SK-N-SH (cell line): Measurements from ENCODE around the gene SHTN1. TPM values are rescaled to one million over a fixed set of nuclear protein-coding genes. Genes with fewer than 3 reads are reported as not detected.

Source experiments
- CTCF ChIA-PET: fragments of 300-600, 350-600 bp; formaldehyde crosslinking; extraction: SDS; loops from one replicate; lab custom pipeline; 2021; lab: Yijun Ruan, JAX
- POLR2A ChIA-PET: fragments of 350-600 bp; sonication (Branson Sonifier 250); formaldehyde crosslinking; extraction: SDS; loops from one replicate; lab custom pipeline; 2020; ENCODE audit warnings: antibody characterized with exemption, inconsistent platforms; lab: Yijun Ruan, JAX
- DNase-seq: peaks from one replicate; pipeline ENCODE4 v3.0.0; 2012
- H2AFZ ChIP-seq: fragments of 200-600 bp; sonication (generic); 2 replicates; pipeline ENCODE4 v1.8.1; 2016; ENCODE audit warnings: antibody characterized with exemption, mild to moderate bottlenecking, low read depth
- H3F3A ChIP-seq: fragments of 200-600 bp; sonication (generic); replicated peaks from 2 replicates; pipeline ENCODE3; 2016; ENCODE audit warnings: antibody characterized with exemption, mild to moderate bottlenecking; ENCODE audit not compliant: insufficient read depth
- H3K27ac ChIP-seq, 2 experiments: fragments of 200-500 bp in 1 of 2; fragments of 200-600 bp in 1 of 2; sonication (Bioruptor generic) in 1 of 2; sonication (generic), shearing (Covaris generic) in 1 of 2; 2 replicates each; pipeline versions ENCODE4 v1.5.1 to v1.6.1; 2014 to 2016; ENCODE audit warnings: low read depth in 2 of 2, inconsistent platforms in 1 of 2, low read length in 1 of 2, mild to moderate bottlenecking in 1 of 2, mixed read lengths in 1 of 2
- H3K27me3 ChIP-seq: fragments of 200-600 bp; sonication (generic), shearing (Covaris generic); 2 replicates; pipeline ENCODE4 v1.6.1; 2016; ENCODE audit warnings: mixed run types; ENCODE audit not compliant: insufficient read depth
- H3K36me3 ChIP-seq, 2 experiments: fragments of 200-500 bp in 1 of 2; fragments of 200-600 bp in 1 of 2; sonication (Bioruptor generic) in 1 of 2; sonication (generic) in 1 of 2; replicated peaks in 1 of 2; 2 replicates each; pipeline versions ENCODE3 to v1.5.1; 2014 to 2016; ENCODE audit warnings: low read length in 1 of 2, mild to moderate bottlenecking in 1 of 2; ENCODE audit not compliant: insufficient read depth in 2 of 2, control insufficient read depth in 1 of 2
- H3K4me1 ChIP-seq, 2 experiments: fragments of 200-500 bp in 1 of 2; fragments of 200-600 bp in 1 of 2; sonication (Bioruptor generic) in 1 of 2; sonication (generic), shearing (Covaris generic) in 1 of 2; 2 replicates each; pipeline versions ENCODE4 v1.5.1 to v1.6.1; 2014 to 2016; ENCODE audit warnings: low read depth in 1 of 2, low read length in 1 of 2, mixed run types in 1 of 2; ENCODE audit not compliant: insufficient read depth in 2 of 2, control insufficient read depth in 1 of 2
- H3K4me2 ChIP-seq: fragments of 200-600 bp; sonication (generic), shearing (Covaris generic); 2 replicates; pipeline ENCODE4 v1.6.1; 2017; ENCODE audit warnings: mixed run types
- H3K4me3 ChIP-seq, 2 experiments: fragments of 200-500 bp in 1 of 2; fragments of 200-600 bp in 1 of 2; sonication (Bioruptor generic) in 1 of 2; sonication (generic), shearing (Covaris generic) in 1 of 2; 2 replicates each; pipeline versions ENCODE4 v1.5.1 to v1.8.1; 2014 to 2016; ENCODE audit warnings: low read depth in 2 of 2, inconsistent platforms in 1 of 2, low read length in 1 of 2, mild to moderate bottlenecking in 1 of 2, mixed read lengths in 1 of 2, moderate library complexity in 1 of 2
- H3K79me2 ChIP-seq: fragments of 200-600 bp; sonication (generic); 2 replicates; pipeline ENCODE4 v1.8.1; 2017; ENCODE audit warnings: mild to moderate bottlenecking; ENCODE audit not compliant: insufficient read depth
- H3K9ac ChIP-seq: fragments of 200-600 bp; sonication (generic); 2 replicates; pipeline ENCODE4 v1.6.1; 2017; ENCODE audit warnings: mixed run types
- H3K9me2 ChIP-seq: fragments of 200-600 bp; sonication (generic); 2 replicates; pipeline ENCODE4 v1.6.1; 2017; ENCODE audit warnings: mixed run types
- H3K9me3 ChIP-seq: fragments of 200-600 bp; sonication (generic); 2 replicates; pipeline ENCODE4 v1.6.1; 2017; ENCODE audit warnings: mixed run types, mild to moderate bottlenecking, moderate library complexity
- H4K20me1 ChIP-seq: fragments of 200-600 bp; sonication (generic); 2 replicates; pipeline ENCODE4 v1.6.1; 2017; ENCODE audit warnings: mild to moderate bottlenecking, mixed run types; ENCODE audit not compliant: insufficient read depth
- ELF1 ChIP-seq: IDR thresholded peaks from 2 replicates; pipeline ENCODE4 v1.4.0; 2012
- EP300 ChIP-seq, 2 experiments: IDR thresholded peaks; 2 replicates each; pipeline versions ENCODE4 v1.4.0 to v1.6.1; 2012; ENCODE audit warnings: borderline replicate concordance in 1 of 2, low read depth in 1 of 2, low read length in 1 of 2
- EZH2phosphoT487 ChIP-seq: fragments of 200-600 bp; sonication (generic); IDR thresholded peaks from 2 replicates; pipeline ENCODE4 v1.6.1; 2017; ENCODE audit warnings: low read depth, mixed run types, mild to moderate bottlenecking, antibody characterized with exemption, moderate library complexity, borderline replicate concordance
- FOSL2 ChIP-seq: IDR thresholded peaks from 2 replicates; pipeline ENCODE4 v1.4.0; 2012; ENCODE audit warnings: low read depth, mild to moderate bottlenecking, moderate library complexity, borderline replicate concordance
- FOXJ3 ChIP-seq: sonication (generic); formaldehyde crosslinking; IDR thresholded peaks from 2 replicates; pipeline ENCODE4 v1.5.1; 2020; ENCODE audit warnings: mild to moderate bottlenecking, missing genetic modification reagents
- GATA2 ChIP-seq: sonication (generic); formaldehyde crosslinking; IDR thresholded peaks from 2 replicates; pipeline ENCODE4 v1.5.0; 2020; ENCODE audit warnings: mild to moderate bottlenecking, missing genetic modification reagents
- IRF3 ChIP-seq: fragments of 150-350 bp; IDR thresholded peaks from 2 replicates; pipeline ENCODE4 v1.6.1; 2016; ENCODE audit warnings: mild to moderate bottlenecking, low read depth, low read length
- JUND ChIP-seq: IDR thresholded peaks from 2 replicates; pipeline ENCODE4 v1.4.0; 2012
- MAX ChIP-seq: IDR thresholded peaks from 2 replicates; pipeline ENCODE4 v1.4.0; 2012; ENCODE audit warnings: low read depth
- MXI1 ChIP-seq: IDR thresholded peaks from 2 replicates; pipeline ENCODE4 v1.6.1; 2012; ENCODE audit warnings: mild to moderate bottlenecking, low read depth, low read length, improper control_type of control experiment
- NFIC ChIP-seq: IDR thresholded peaks from 2 replicates; pipeline ENCODE4 v1.4.0; 2012; ENCODE audit warnings: borderline replicate concordance
- NRF1 ChIP-seq: IDR thresholded peaks from 2 replicates; pipeline ENCODE4 v1.6.1; 2012; ENCODE audit warnings: low read depth, mild to moderate bottlenecking, low read length
- POLR2AphosphoS5 ChIP-seq: IDR thresholded peaks from 2 replicates; pipeline ENCODE4 v1.6.1; 2012; ENCODE audit warnings: low read depth, low read length
- RCOR1 ChIP-seq: fragments of 150-350 bp; IDR thresholded peaks from 2 replicates; pipeline ENCODE4 v1.6.1; 2017; ENCODE audit warnings: antibody characterized with exemption, low read length
- RFX5 ChIP-seq: IDR thresholded peaks from 2 replicates; pipeline ENCODE4 v1.6.1; 2012; ENCODE audit warnings: mild to moderate bottlenecking, improper control_type of control experiment, low read length
- RXRA ChIP-seq: IDR thresholded peaks from 2 replicates; pipeline ENCODE4 v1.4.0; 2012; ENCODE audit warnings: low read depth, mild to moderate bottlenecking, borderline replicate concordance
- SIN3A ChIP-seq: IDR thresholded peaks from 2 replicates; pipeline ENCODE4 v1.6.1; 2012; ENCODE audit warnings: low read depth, mild to moderate bottlenecking, low read length, moderate library complexity, borderline replicate concordance
- TAF1 ChIP-seq: IDR thresholded peaks from 2 replicates; pipeline ENCODE4 v1.6.1; 2012; ENCODE audit warnings: low read depth, mild to moderate bottlenecking, low read length, moderate library complexity, borderline replicate concordance
- TCF12 ChIP-seq: IDR thresholded peaks from 2 replicates; pipeline ENCODE4 v1.4.0; 2012
- TEAD4 ChIP-seq: IDR thresholded peaks from 2 replicates; pipeline ENCODE4 v1.4.0; 2012; ENCODE audit warnings: mild to moderate bottlenecking, borderline replicate concordance; ENCODE audit not compliant: insufficient read depth
- USF1 ChIP-seq: IDR thresholded peaks from 2 replicates; pipeline ENCODE4 v1.4.0; 2012; ENCODE audit warnings: low read depth, borderline replicate concordance
- whole genome bisulfite sequencing: methylation state at CpG from one replicate; pipeline ENCODE4 v1.1.6; 2017; ENCODE audit warnings: low lambda C conversion rate; 5-methylcytosine and 5-hydroxymethylcytosine counted together
- polyA plus RNA-seq, 3 experiments: library from polyadenylated mRNA; depleted of rRNA; stranded (reverse); fragments of >200 nt; gene quantifications; 2 replicates each; pipeline ENCODE4 v1.2.3, GENCODE V29; 2012
- TF ChIP-seq, protein P1 (sequence below): IDR thresholded peaks from 2 replicates; pipeline ENCODE4 v1.4.0; 2012; ENCODE audit warnings: low read depth, borderline replicate concordance
- TF ChIP-seq, protein P2 (sequence below): fragments of 150-350 bp; IDR thresholded peaks from 2 replicates; pipeline ENCODE4 v1.6.1; 2017; ENCODE audit warnings: antibody characterized with exemption, low read length, low read depth, borderline replicate concordance

SHTN1 gene
- polyA plus RNA-seq, 1 of the 3 experiments (the other 2 are of a cell fraction), result 5.2 TPM

- H2AFZ ChIP-seq, result no peak overlapping the region
- H3K9me2 ChIP-seq, result no peaks in the 10 kb centered on the region
- POLR2A ChIA-PET, result no interaction called here
- peaks cover 6% of the 10 kb centered on the region for H3K79me2 ChIP-seq
- TF ChIP-seq MAX (no peak), ELF1 (no peak), RXRA (no peak), FOSL2 (no peak), TEAD4 (no peak), FOXJ3 (CRISPR knock-in tag) (no peak), NFIC (no peak), POLR2AphosphoS5 (no peak), MXI1 (no peak)
- TF ChIP-seq, protein P1, sequence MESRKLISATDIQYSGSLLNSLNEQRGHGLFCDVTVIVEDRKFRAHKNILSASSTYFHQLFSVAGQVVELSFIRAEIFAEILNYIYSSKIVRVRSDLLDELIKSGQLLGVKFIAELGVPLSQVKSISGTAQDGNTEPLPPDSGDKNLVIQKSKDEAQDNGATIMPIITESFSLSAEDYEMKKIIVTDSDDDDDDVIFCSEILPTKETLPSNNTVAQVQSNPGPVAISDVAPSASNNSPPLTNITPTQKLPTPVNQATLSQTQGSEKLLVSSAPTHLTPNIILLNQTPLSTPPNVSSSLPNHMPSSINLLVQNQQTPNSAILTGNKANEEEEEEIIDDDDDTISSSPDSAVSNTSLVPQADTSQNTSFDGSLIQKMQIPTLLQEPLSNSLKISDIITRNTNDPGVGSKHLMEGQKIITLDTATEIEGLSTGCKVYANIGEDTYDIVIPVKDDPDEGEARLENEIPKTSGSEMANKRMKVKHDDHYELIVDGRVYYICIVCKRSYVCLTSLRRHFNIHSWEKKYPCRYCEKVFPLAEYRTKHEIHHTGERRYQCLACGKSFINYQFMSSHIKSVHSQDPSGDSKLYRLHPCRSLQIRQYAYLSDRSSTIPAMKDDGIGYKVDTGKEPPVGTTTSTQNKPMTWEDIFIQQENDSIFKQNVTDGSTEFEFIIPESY, result no peak
- TF ChIP-seq, protein P2, sequence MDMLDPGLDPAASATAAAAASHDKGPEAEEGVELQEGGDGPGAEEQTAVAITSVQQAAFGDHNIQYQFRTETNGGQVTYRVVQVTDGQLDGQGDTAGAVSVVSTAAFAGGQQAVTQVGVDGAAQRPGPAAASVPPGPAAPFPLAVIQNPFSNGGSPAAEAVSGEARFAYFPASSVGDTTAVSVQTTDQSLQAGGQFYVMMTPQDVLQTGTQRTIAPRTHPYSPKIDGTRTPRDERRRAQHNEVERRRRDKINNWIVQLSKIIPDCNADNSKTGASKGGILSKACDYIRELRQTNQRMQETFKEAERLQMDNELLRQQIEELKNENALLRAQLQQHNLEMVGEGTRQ, result no peak
- TF ChIP-seq, all 33 proteins: peak for 0
- Histone ChIP-seq H3K9ac (no peak overlapping the region), H3K36me3 (peaks cover 3 to 4% of the 10 kb centered on the region in 2 experiments), H3K4me2 (no peak overlapping the region), H3K9me3 (no peaks in the 10 kb centered on the region), H4K20me1 (no peaks in the 10 kb centered on the region), H3F3A (peaks cover 16% of the 10 kb centered on the region), H3K27me3 (no peaks in the 10 kb centered on the region), H3K4me3 (no peak overlapping the region), H3K27ac (no peak overlapping the region), H3K4me1 (peaks cover 2 to 14% of the 10 kb centered on the region in 2 experiments; a peak in 2 of 4 replicates)
- DNase-seq, result no peak
- CTCF ChIA-PET, result no interaction called here
- 94% methylated on average over 2 of the region's 2 CpGs for WGBS
These were observed 26.1 kb downstream of the SHTN1 start for GRCh38 chr10:116978901-116979300.

DNA sequence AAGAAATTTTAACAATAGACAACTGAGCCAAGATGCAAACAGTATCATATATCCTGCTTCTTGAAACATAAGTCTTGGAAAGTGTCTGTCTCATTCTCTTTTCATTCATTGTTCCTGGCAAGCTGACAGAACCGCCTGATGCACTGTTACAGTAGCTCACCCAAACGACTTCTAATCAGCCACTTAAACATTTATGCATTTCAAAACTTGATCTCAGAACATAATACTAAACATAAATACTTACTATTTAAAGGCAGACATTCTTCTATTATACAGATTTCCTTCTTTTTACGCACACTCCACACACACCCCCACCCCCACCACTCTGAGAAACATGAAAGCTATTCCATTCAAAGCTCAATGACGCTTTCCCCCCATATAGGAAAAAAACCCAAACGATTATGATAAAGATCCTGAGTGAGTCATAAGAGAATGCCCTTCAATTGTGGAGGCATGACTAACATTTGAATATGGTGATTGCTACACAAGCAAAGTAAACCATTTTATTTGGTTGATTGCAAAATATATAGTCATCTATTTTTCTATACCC is 30.5 kb downstream of the SHTN1 start:
- ChIA-PET CTCF (interaction anchor here (1.1 kb wide), 1 partner anchor 13 kb away, joined by 3 read pairs; no protein-coding TSS in a partner anchor), POLR2A (no interaction called here)
- peak overlapping the region in 1 of 2 experiments; percentile 72; a peak in 2 of 4 replicates for H3K27ac ChIP-seq
- no peaks in the 10 kb centered on the region for H3K9me2 ChIP-seq
- DNase-seq, result peak; percentile 6
- no peaks in the 10 kb centered on the region for H3K27me3 ChIP-seq
- peaks cover 21% of the 10 kb centered on the region for H3F3A ChIP-seq
- H4K20me1 ChIP-seq, result no peaks in the 10 kb centered on the region
- peak overlapping the region; percentile 42; the same call in 1 of the 2 replicates for H3K4me2 ChIP-seq
- peaks cover 4 to 8% of the 10 kb centered on the region in 2 experiments for H3K36me3 ChIP-seq
- H3K79me2 ChIP-seq, result no peaks in the 10 kb centered on the region
- no peak overlapping the region; the same call in 1 of the 2 replicates for H3K9ac ChIP-seq
- no peak overlapping the region; a peak in 1 of 4 replicates for H3K4me3 ChIP-seq
- WGBS, result 4% methylated on average over 5 of the region's 5 CpGs
- H3K9me3 ChIP-seq, result no peaks in the 10 kb centered on the region
- no peak overlapping the region for H2AFZ ChIP-seq
- peaks cover 2 to 20% of the 10 kb centered on the region in 2 experiments; a peak in 2 of 4 replicates for H3K4me1 ChIP-seq
- TF ChIP-seq TCF12 (peak; percentile 74), RCOR1 (no peak), USF1 (no peak), GATA2 (CRISPR knock-in tag) (no peak), SIN3A (peak; percentile 44; the same call in 1 of the 2 replicates), NRF1 (no peak), EP300 (IDR thresholded peaks at IDR 0.05; ENCODE audit: borderline replicate concordance in 1 of 2, low read depth in 1 of 2, low read length in 1 of 2) (peak in 1 of 2 experiments; percentile 63; a peak in 1 of 4 replicates), IRF3 (no peak), TEAD4 (peak; percentile 56; the same call in 1 of the 2 replicates), TAF1 (no peak), FOXJ3 (CRISPR knock-in tag) (no peak), EZH2phosphoT487 (no peak), JUND (peak; percentile 92), NFIC (peak; percentile 76; the same call in 1 of the 2 replicates), MXI1 (no peak), RFX5 (no peak)
